NCI-H2107 treated with DMSO at 0.1 percent for 48 hours (cell line): ENCODE measurements around the gene ABCA3.
"Not testable (repeated sequence)": the region's sequence is repeated elsewhere in the genome, so short reads cannot be mapped to it uniquely, and the experiment has no call there.

Experiments
- DNase-seq: peaks from one replicate; lab custom pipeline; 2025; ENCODE audit not compliant: unreplicated experiment; lab: John Stamatoyannopoulos, UW

Gene ABCA3

GRCh38 chr16:2280981-2281542 is 59.5 kb downstream of the ABCA3 start:
- no peak for DNase-seq

GRCh38 chr16:2280461-2280860 is 60.1 kb downstream of the ABCA3 start:
- DNase-seq = no peak

- no peak for DNase-seq
These were observed 61.4 kb downstream of the ABCA3 start for GRCh38 chr16:2278956-2279800.

- DNase-seq = no peak
These were observed 62.3 kb downstream of the ABCA3 start for GRCh38 chr16:2278272-2278608.

GRCh38 chr16:2277466-2278271 is 62.9 kb downstream of the ABCA3 start:
- no peak for DNase-seq

- DNase-seq = no peak
These were observed 63.9 kb downstream of the ABCA3 start for GRCh38 chr16:2276368-2277195.

- DNase-seq = no peak
These were observed 64.8 kb downstream of the ABCA3 start for GRCh38 chr16:2275476-2276367.

GRCh38 chr16:2273931-2274330 is 66.6 kb downstream of the ABCA3 start:
- DNase-seq = no peak

GRCh38 chr16:2273484-2273883 is 67.0 kb downstream of the ABCA3 start:
- no peak for DNase-seq

GRCh38 chr16:2271848-2272461 is 68.6 kb downstream of the ABCA3 start:
- DNase-seq = no peak

- DNase-seq = no peak
These were observed 69.7 kb downstream of the ABCA3 start for GRCh38 chr16:2270588-2271470.

- DNase-seq = no peak
These were observed 70.5 kb downstream of the ABCA3 start for GRCh38 chr16:2270070-2270462.

GRCh38 chr16:2267913-2268666 is 72.4 kb downstream of the ABCA3 start, which contains the start of gene RNPS1:
TSS of gene RNPS1 (minus strand) at chr16:2268126. CDS start at chr16:2264643, 3,483 bp downstream.
- peak; percentile 86 for DNase-seq

GRCh38 chr16:2267505-2267912 is 73.0 kb downstream of the ABCA3 start:
- DNase-seq = not testable (repeated sequence)

GRCh38 chr16:2266887-2267286 is 73.6 kb downstream of the ABCA3 start:
- not testable (repeated sequence) for DNase-seq

GRCh38 chr16:2263026-2263425 is 77.5 kb downstream of the ABCA3 start:
- not testable (repeated sequence) for DNase-seq

- DNase-seq = no peak
These were observed 80.3 kb downstream of the ABCA3 start for GRCh38 chr16:2260250-2260649.

GRCh38 chr16:2258530-2258929 is 82.0 kb downstream of the ABCA3 start:
- not testable (repeated sequence) for DNase-seq
